Upper lobe of left lung (tissue), 4 donors: ENCODE data around the gene GP1BB.

Experiments used
- CTCF ChIP-seq, 6 experiments: fragments of 450-650 bp in 4 of 6; fragments of 200-600 bp in 2 of 6; sonication (generic) in 2 of 6; IDR thresholded peaks; one replicate each; pipeline ENCODE4 v1.5.1; 2016 to 2019; ENCODE audit warnings: antibody characterized with exemption in 6 of 6
- POLR2A ChIP-seq, 4 donors: fragments of 450-650 bp; IDR thresholded peaks; one replicate each; pipeline ENCODE4 v1.5.1; 2016 to 2017; ENCODE audit warnings: antibody characterized with exemption in 4 of 4, mild to moderate bottlenecking in 2 of 4

- TF ChIP-seq CTCF (IDR thresholded peaks at IDR 0.05) (no peak), POLR2A (IDR thresholded peaks at IDR 0.05) (no peak)
Measured at GRCh38 chr22:19773470-19774040, 50.2 kb downstream of the GP1BB start.
